HepG2 (cell line): ENCODE results near the gene TEKT2. TPM values are rescaled to one million over a fixed set of nuclear protein-coding genes. Genes with fewer than 3 reads are reported as not detected.

Source experiments
- ATAC-seq: fragments of 200-7000 bp; cut with Tn5 transposase; 3 replicates; pipeline ENCODE4 v1.9.1; 2020; ENCODE audit warnings: mild to moderate bottlenecking, moderate library complexity
- BruUV-seq: library from RNA; stranded (reverse); fragments of 400-500 nt; replicated peaks from 2 replicates; lab custom pipeline; 2021; lab: Mats Ljungman, UMichigan
- CTCF ChIA-PET: fragments of 300-600 bp; formaldehyde crosslinking; extraction: SDS; loops from one replicate; lab custom pipeline; 2021; ENCODE audit warnings: low total read pairs, inconsistent platforms, low intra/inter-chr PET ratio; lab: Yijun Ruan, JAX
- POLR2A ChIA-PET: fragments of 350-600 bp; sonication (Branson Sonifier 250); formaldehyde crosslinking; loops from one replicate; lab custom pipeline; 2020; ENCODE audit warnings: antibody characterized with exemption, inconsistent platforms; lab: Yijun Ruan, JAX
- DNase-seq: peaks from one replicate; pipeline ENCODE4 v3.0.0-alpha.2; 2015; ENCODE audit warnings: low spot score
- FAIRE-seq: peaks from 3 replicates; lab custom pipeline; 2011; peaks lifted over from hg19 to GRCh38; lab: Jason Lieb, UNC
- H2AFZ ChIP-seq: one replicate; pipeline ENCODE4 v1.6.1; 2011; ENCODE audit warnings: low read length, inconsistent platforms
- H3K27ac ChIP-seq: fragments of 300-600 bp; 3 replicates; pipeline ENCODE4 v1.8.0; 2011; ENCODE audit warnings: mixed run types, mild to moderate bottlenecking, mixed read lengths, low read length, inconsistent platforms; ENCODE audit not compliant: insufficient read depth; ENCODE audit errors: extremely low read length
- H3K27me3 ChIP-seq, 2 experiments: fragments of 200-600 bp in 1 of 2; 2 replicates in 1 of 2; 3 replicates in 1 of 2; pipeline versions ENCODE4 v1.6.0 to v1.8.0; 2011; ENCODE audit warnings: low read length in 2 of 2, mild to moderate bottlenecking in 2 of 2, moderate library complexity in 2 of 2, inconsistent platforms in 1 of 2; ENCODE audit not compliant: insufficient read depth in 2 of 2, control insufficient read depth in 1 of 2
- H3K36me3 ChIP-seq, 2 experiments: fragments of 200-600 bp in 1 of 2; replicated peaks in 1 of 2; 2 replicates in 1 of 2; 3 replicates in 1 of 2; pipeline versions ENCODE4 v1.5.1 to v1.8.0; 2011; ENCODE audit warnings: low read length in 2 of 2, inconsistent platforms in 1 of 2; ENCODE audit not compliant: insufficient read depth in 2 of 2, control insufficient read depth in 1 of 2
- H3K4me1 ChIP-seq: 2 replicates; pipeline ENCODE4 v1.5.1; 2012; ENCODE audit warnings: low read length, inconsistent platforms; ENCODE audit not compliant: insufficient read depth
- H3K4me2 ChIP-seq: 2 replicates; pipeline ENCODE4 v1.6.0; 2011; ENCODE audit warnings: low read depth, low read length, inconsistent platforms
- H3K4me3 ChIP-seq, 3 experiments: fragments of 200-600 bp in 1 of 3; sonication (generic), shearing (Covaris generic) in 1 of 3; replicated peaks in 1 of 3; 2 replicates each; pipeline ENCODE4 v1.5.1; 2011 to 2016; ENCODE audit warnings: low read length in 3 of 3, inconsistent platforms in 2 of 3, low read depth in 2 of 3, mild to moderate bottlenecking in 2 of 3, control low read depth in 1 of 3, mixed read lengths in 1 of 3; ENCODE audit not compliant: insufficient read depth in 1 of 3
- H3K79me2 ChIP-seq: one replicate; pipeline ENCODE4 v1.6.1; 2011; ENCODE audit warnings: low read length, inconsistent platforms; ENCODE audit not compliant: insufficient read depth
- H3K9ac ChIP-seq: 2 replicates; pipeline ENCODE4 v1.6.0; 2011; ENCODE audit warnings: mild to moderate bottlenecking, low read depth, low read length, inconsistent platforms; ENCODE audit not compliant: insufficient read depth
- H3K9me3 ChIP-seq: 2 replicates; pipeline ENCODE4 v1.5.1; 2012; ENCODE audit warnings: mild to moderate bottlenecking, low read length
- H4K20me1 ChIP-seq: 2 replicates; pipeline ENCODE4 v1.6.0; 2011; ENCODE audit warnings: inconsistent platforms, mild to moderate bottlenecking, low read length, moderate library complexity; ENCODE audit not compliant: insufficient read depth
- ZBTB7B ChIP-seq: sonication (generic); formaldehyde crosslinking; IDR thresholded peaks from 2 replicates; pipeline ENCODE4 v1.4.0; 2020; ENCODE audit warnings: missing genetic modification reagents
- ZNF614 ChIP-seq: IDR thresholded peaks from 2 replicates; pipeline ENCODE4 v1.6.1; 2018; ENCODE audit warnings: missing biosample characterization, missing genetic modification reagents, inconsistent platforms, borderline replicate concordance
- ZNF724P ChIP-seq: sonication (generic); formaldehyde crosslinking; IDR thresholded peaks from 2 replicates; pipeline ENCODE4 v1.8.0; 2022; ENCODE audit warnings: missing genetic modification reagents, borderline replicate concordance
- WGBS: methylation state at CpG from one replicate; pipeline ENCODE4 v1.1.6; 2017; ENCODE audit warnings: low lambda C conversion rate; 5-methylcytosine and 5-hydroxymethylcytosine counted together
- in situ Hi-C: cut with HindIII; loops from 2 replicates; pipeline ENCODE4 v1.10.0; 2017; ENCODE audit warnings: low pct_unique_long_range_greater_than_20kb; ENCODE audit not compliant: extremely low pct_ligation_motif_present
- intact Hi-C: fragments of 100-400 bp; cut with micrococcal nuclease; formaldehyde crosslinking; loops from one replicate; pipeline ENCODE4 v1.10.0; 2022; ENCODE audit not compliant: unreplicated experiment
- polyA plus RNA-seq, 8 experiments: library from polyadenylated mRNA; depleted of rRNA in 3 of 8; stranded (reverse) in 7 of 8; unstranded in 1 of 8; fragments of >200 nt; fragmentation: Illumina TruSeq in 4 of 8; extraction: Trizol in 4 of 8; gene quantifications; 2 replicates each; pipeline versions ENCODE4 v1.2.1 to v1.2.3, GENCODE V29; 2011 to 2016; ENCODE audit warnings: low read depth in 4 of 8, missing spikeins in 1 of 8, mixed read lengths in 1 of 8; ENCODE audit not compliant: insufficient read depth in 1 of 8
- total RNA-seq, 5 experiments: library from RNA; depleted of rRNA; stranded (reverse); fragments of >200 nt; fragmentation: Illumina TruSeq; extraction: Trizol; gene quantifications; 2 replicates each; pipeline ENCODE4 v1.2.3, GENCODE V29; 2016; ENCODE audit warnings: low read depth in 1 of 5

Gene TEKT2
- total and polyA plus RNA-seq, 2 of the 13 experiments (the other 11 are each of a cell fraction or from before 2014, with no cell fraction given): 0.31 to 0.38 TPM

DNA sequence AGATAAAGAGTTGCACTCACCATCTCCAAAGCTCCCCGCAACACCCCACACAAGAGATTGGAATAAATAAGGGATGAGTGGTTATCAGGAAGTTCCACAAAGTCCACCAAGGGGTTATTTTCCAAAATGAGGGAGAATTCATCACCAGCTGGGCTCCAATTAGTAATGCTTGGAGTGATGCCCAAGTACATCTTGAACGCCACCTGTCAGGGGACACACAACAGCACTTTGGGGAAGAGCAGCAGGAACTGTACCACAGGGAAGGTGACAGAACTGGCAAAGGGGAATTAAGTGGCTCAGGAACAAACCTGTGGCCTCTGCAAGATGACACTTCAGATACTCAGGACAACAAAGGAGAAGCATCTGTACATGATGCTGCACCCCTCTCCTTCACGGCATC, 53.9 kb downstream of the TEKT2 start:
- peaks cover 30% of the 10 kb centered on the region for H3K4me1 ChIP-seq
- CTCF ChIA-PET: no interaction called here
- no peak overlapping the region for H3K4me2 ChIP-seq
- POLR2A ChIA-PET: no interaction called here
- peaks cover 6% of the 10 kb centered on the region for H3K79me2 ChIP-seq
- DNase-seq (no peak), FAIRE-seq (no peak), ATAC-seq (no peak)
- no peak overlapping the region for H2AFZ ChIP-seq
- no peaks in the 10 kb centered on the region for H3K27me3 ChIP-seq
- peaks cover 14 to 40% of the 10 kb centered on the region in 2 experiments; a peak in 4 of 5 replicates for H3K36me3 ChIP-seq
- no peak overlapping the region for H3K9ac ChIP-seq
- H3K9me3 ChIP-seq: no peaks in the 10 kb centered on the region
- no peaks in the 10 kb centered on the region for H4K20me1 ChIP-seq
- WGBS: 98% methylated on average over 3 of the region's 3 CpGs
- no peak overlapping the region for H3K4me3 ChIP-seq
- in situ Hi-C loops: no loop called here
- H3K27ac ChIP-seq: no peak overlapping the region
- no TSS peak for BruUV-seq
- intact Hi-C loops: no loop called here
- TF ChIP-seq ZNF724P (CRISPR knock-in tag): no peak
- no peak for TF ChIP-seq ZBTB7B (CRISPR knock-in tag)
- TF ChIP-seq ZNF614 (CRISPR knock-in tag): no peak
- TF ChIP-seq, all 625 proteins: peak for 0

Other genes with a start within 250 kb of the TEKT2 start
- 18.6 and 24.6 TPM in 2 replicates for gene AGO1, start 200.9 kb upstream of the TEKT2 start, total RNA-seq (2016; rRNA removed; fragmentation: Illumina TruSeq; extraction: Trizol)
- 8.3 and 9.2 TPM in 2 replicates for gene AGO1, start 200.9 kb upstream of the TEKT2 start, polyA plus RNA-seq (2011; rRNA removed)
- 21.2 and 23.8 TPM in 2 replicates for gene AGO3, start 153.0 kb upstream of the TEKT2 start, total RNA-seq (2016; rRNA removed; fragmentation: Illumina TruSeq; extraction: Trizol)
- 18.3 and 27.1 TPM in 2 replicates for gene AGO3, start 153.0 kb upstream of the TEKT2 start, polyA plus RNA-seq (2011; rRNA removed)
- gene ADPRS, start 4.8 kb downstream of the TEKT2 start, total RNA-seq (2016; rRNA removed; fragmentation: Illumina TruSeq; extraction: Trizol): 30.6 and 31.7 TPM in 2 replicates
- gene ADPRS, start 4.8 kb downstream of the TEKT2 start, polyA plus RNA-seq (2011; rRNA removed): 36.4 and 36.6 TPM in 2 replicates
- gene COL8A2, start 41.1 kb downstream of the TEKT2 start, total RNA-seq (2016; rRNA removed; fragmentation: Illumina TruSeq; extraction: Trizol): 0.04 and 0.24 TPM in 2 replicates
- gene COL8A2, start 41.1 kb downstream of the TEKT2 start, polyA plus RNA-seq (2011; rRNA removed): 0.13 and 0.24 TPM in 2 replicates
- gene TRAPPC3, start 65.4 kb downstream of the TEKT2 start, total RNA-seq (2016; rRNA removed; fragmentation: Illumina TruSeq; extraction: Trizol): 62.4 and 66.7 TPM in 2 replicates
- 48.0 and 53.7 TPM in 2 replicates for gene TRAPPC3, start 65.4 kb downstream of the TEKT2 start, polyA plus RNA-seq (2011; rRNA removed)
- gene MAP7D1, start 72.1 kb downstream of the TEKT2 start, total RNA-seq (2016; rRNA removed; fragmentation: Illumina TruSeq; extraction: Trizol): 5.5 and 7.2 TPM in 2 replicates
- gene MAP7D1, start 72.1 kb downstream of the TEKT2 start, polyA plus RNA-seq (2011; rRNA removed): 5.6 and 6.8 TPM in 2 replicates
- gene THRAP3, start 140.3 kb downstream of the TEKT2 start, total RNA-seq (2016; rRNA removed; fragmentation: Illumina TruSeq; extraction: Trizol): 92.6 and 127 TPM in 2 replicates
- gene THRAP3, start 140.3 kb downstream of the TEKT2 start, polyA plus RNA-seq (2011; rRNA removed): 45.0 and 48.3 TPM in 2 replicates
- gene SH3D21, start 222.3 kb downstream of the TEKT2 start, total RNA-seq (2016; rRNA removed; fragmentation: Illumina TruSeq; extraction: Trizol): 1.4 and 5.1 TPM in 2 replicates
- 8.6 and 8.7 TPM in 2 replicates for gene SH3D21, start 222.3 kb downstream of the TEKT2 start, polyA plus RNA-seq (2011; rRNA removed)
- gene EVA1B, start 239.6 kb downstream of the TEKT2 start, total RNA-seq (2016; rRNA removed; fragmentation: Illumina TruSeq; extraction: Trizol): 3.8 and 6.6 TPM in 2 replicates
- gene EVA1B, start 239.6 kb downstream of the TEKT2 start, polyA plus RNA-seq (2011; rRNA removed): 3.9 and 5.8 TPM in 2 replicates